H9 (cell line): ENCODE measurements around the gene WNT10A. TPM values are rescaled to one million over a fixed set of nuclear protein-coding genes. Genes with fewer than 3 reads are reported as not detected.
"Not testable (repeated sequence)": the region's sequence is repeated elsewhere in the genome, so short reads cannot be mapped to it uniquely, and the experiment has no call there.

Experiments used
- DNase-seq: peaks from one replicate; pipeline ENCODE4 v3.0.0-alpha.2; 2017
- H2AFZ ChIP-seq: one replicate; pipeline ENCODE4 v1.6.1; 2013; ENCODE audit warnings: mild to moderate bottlenecking, low read length, control low read depth, moderate library complexity
- H2AK5ac ChIP-seq: 2 replicates; pipeline ENCODE4 v1.6.1; 2013; ENCODE audit warnings: low read length, control low read depth, mixed read lengths; ENCODE audit not compliant: insufficient read length
- H2BK120ac ChIP-seq: one replicate; pipeline ENCODE4 v1.6.1; 2013; ENCODE audit warnings: low read depth, mild to moderate bottlenecking, low read length, control low read depth, inconsistent platforms; ENCODE audit not compliant: poor library complexity, severe bottlenecking
- H2BK12ac ChIP-seq: 2 replicates; pipeline ENCODE4 v1.6.1; 2013; ENCODE audit warnings: low read length, control low read depth, mixed read lengths, low read depth; ENCODE audit not compliant: insufficient read length
- H2BK15ac ChIP-seq: 2 replicates; pipeline ENCODE4 v1.6.1; 2013; ENCODE audit warnings: low read depth, low read length, control low read depth
- H2BK20ac ChIP-seq: one replicate; pipeline ENCODE4 v1.6.1; 2013; ENCODE audit warnings: low read depth, mild to moderate bottlenecking, low read length, control low read depth, inconsistent platforms; ENCODE audit not compliant: poor library complexity, severe bottlenecking
- H2BK5ac ChIP-seq: 2 replicates; pipeline ENCODE4 v1.6.1; 2013; ENCODE audit warnings: low read length, control low read depth, mixed read lengths; ENCODE audit not compliant: insufficient read length
- H3K14ac ChIP-seq: 2 replicates; pipeline ENCODE4 v1.6.1; 2013; ENCODE audit warnings: low read length, control low read depth; ENCODE audit not compliant: insufficient read depth
- H3K18ac ChIP-seq: 2 replicates; pipeline ENCODE4 v1.6.1; 2013; ENCODE audit warnings: low read depth, mild to moderate bottlenecking, mixed read lengths, low read length, control low read depth; ENCODE audit not compliant: insufficient read length
- H3K23ac ChIP-seq: 2 replicates; pipeline ENCODE4 v1.6.1; 2013; ENCODE audit warnings: low read length, control low read depth, mixed read lengths, low read depth; ENCODE audit not compliant: insufficient read length
- H3K23me2 ChIP-seq: 2 replicates; pipeline ENCODE4 v1.6.1; 2013; ENCODE audit warnings: low read depth, mild to moderate bottlenecking, mixed read lengths, low read length, control low read depth; ENCODE audit not compliant: insufficient read length, poor library complexity, severe bottlenecking
- H3K27ac ChIP-seq: 2 replicates; pipeline ENCODE4 v1.5.1; 2013; ENCODE audit warnings: low read length, control low read depth, mixed read lengths, low read depth; ENCODE audit not compliant: insufficient read length
- H3K27me3 ChIP-seq: 2 replicates; pipeline ENCODE4 v1.6.1; 2013; ENCODE audit warnings: low read length, control low read depth, inconsistent platforms; ENCODE audit not compliant: insufficient read depth
- H3K4ac ChIP-seq: 2 replicates; pipeline ENCODE4 v1.6.1; 2013; ENCODE audit warnings: low read depth, mild to moderate bottlenecking, control low read depth, inconsistent platforms, low read length, moderate library complexity
- H3K4me1 ChIP-seq: 2 replicates; pipeline ENCODE4 v1.6.1; 2013; ENCODE audit warnings: low read length, control low read depth, inconsistent platforms; ENCODE audit not compliant: insufficient read depth
- H3K4me2 ChIP-seq: 2 replicates; pipeline ENCODE4 v1.6.1; 2013; ENCODE audit warnings: low read length, control low read depth, mixed read lengths; ENCODE audit not compliant: insufficient read length, insufficient read depth
- H3K56ac ChIP-seq: 2 replicates; pipeline ENCODE4 v1.6.1; 2013; ENCODE audit warnings: low read depth, mild to moderate bottlenecking, mixed read lengths, low read length, control low read depth; ENCODE audit not compliant: insufficient read length
- H3K79me1 ChIP-seq: 2 replicates; pipeline ENCODE4 v1.6.1; 2013; ENCODE audit warnings: low read depth, mild to moderate bottlenecking, moderate library complexity, low read length, control low read depth, inconsistent platforms; ENCODE audit not compliant: insufficient read depth, poor library complexity, severe bottlenecking
- H3K79me2 ChIP-seq: 2 replicates; pipeline ENCODE4 v1.6.1; 2013; ENCODE audit warnings: low read length, control low read depth, inconsistent platforms; ENCODE audit not compliant: insufficient read depth
- H3K9ac ChIP-seq: 2 replicates; pipeline ENCODE4 v1.6.1; 2013; ENCODE audit warnings: low read length, control low read depth, mixed read lengths; ENCODE audit not compliant: insufficient read length; ENCODE audit errors: extremely low read depth
- H3K9me3 ChIP-seq: one replicate; pipeline ENCODE4 v1.6.1; 2013; ENCODE audit warnings: low read depth, low read length, inconsistent platforms; ENCODE audit not compliant: control insufficient read depth
- H3T11ph ChIP-seq: one replicate; pipeline ENCODE4 v1.6.1; 2013; ENCODE audit warnings: mild to moderate bottlenecking, low read length, control low read depth, inconsistent platforms
- H4K20me1 ChIP-seq: one replicate; pipeline ENCODE4 v1.6.1; 2013; ENCODE audit not compliant: control insufficient read depth, insufficient read length, insufficient read depth
- H4K5ac ChIP-seq: 2 replicates; pipeline ENCODE4 v1.6.1; 2013; ENCODE audit warnings: low read depth, mild to moderate bottlenecking, mixed read lengths, low read length, control low read depth; ENCODE audit not compliant: insufficient read length
- H4K8ac ChIP-seq: replicated peaks from 2 replicates; pipeline ENCODE4 v1.6.1; 2013; ENCODE audit warnings: low read length, control low read depth, mixed read lengths, low read depth; ENCODE audit not compliant: insufficient read length
- H4K91ac ChIP-seq: 2 replicates; pipeline ENCODE4 v1.6.1; 2013; ENCODE audit warnings: low read depth, mild to moderate bottlenecking, moderate library complexity, mixed read lengths, low read length, control low read depth; ENCODE audit not compliant: insufficient read length
- H3K27ac Mint-ChIP-seq, 3 experiments: 2 replicates in 2 of 3; 3 replicates in 1 of 3; pipeline ENCODE4 v1.8.0; 2020 to 2021; ENCODE audit warnings: mixed read lengths in 3 of 3, mild to moderate bottlenecking in 1 of 3, moderate library complexity in 1 of 3
- H3K27me3 Mint-ChIP-seq: 2 replicates; pipeline ENCODE4 v1.8.0; 2021; ENCODE audit warnings: low read depth, mild to moderate bottlenecking, moderate library complexity, mixed read lengths
- H3K36me3 Mint-ChIP-seq, 3 experiments: 2 replicates in 2 of 3; 3 replicates in 1 of 3; pipeline ENCODE4 v1.8.0; 2020 to 2021; ENCODE audit warnings: low read depth in 3 of 3, mixed read lengths in 3 of 3; ENCODE audit not compliant: insufficient read depth in 1 of 3
- H3K4me1 Mint-ChIP-seq, 2 experiments: 2 replicates each; pipeline ENCODE4 v1.8.0; 2020; ENCODE audit warnings: mixed read lengths in 2 of 2
- H3K4me3 Mint-ChIP-seq, 2 experiments: 2 replicates in 1 of 2; 3 replicates in 1 of 2; pipeline ENCODE4 v1.8.0; 2020 to 2021; ENCODE audit warnings: mild to moderate bottlenecking in 2 of 2, mixed read lengths in 2 of 2, moderate library complexity in 1 of 2
- H3K9me3 Mint-ChIP-seq, 2 experiments: 2 replicates in 1 of 2; 3 replicates in 1 of 2; pipeline ENCODE4 v1.8.0; 2020; ENCODE audit warnings: mild to moderate bottlenecking in 2 of 2, mixed read lengths in 2 of 2, moderate library complexity in 1 of 2
- WGBS: extraction: QIAGEN DNeasy Blood & Tissue Kit; methylation state at CpG from one replicate; pipeline ENCODE4 v1.1.7; 2013; ENCODE audit warnings: missing lambda C conversion rate, low lambda C conversion rate, mixed read lengths; ENCODE audit not compliant: insufficient read length; ENCODE audit errors: extremely low coverage; 5-methylcytosine and 5-hydroxymethylcytosine counted together
- total RNA-seq: library from RNA; stranded (reverse); gene quantifications from 2 replicates; pipeline ENCODE4 v1.2.1, GENCODE V29; 2021

The WNT10A gene
- total RNA-seq, 1 experiment from 2014 or later: not detected

GRCh38 chr2:218846963-218847362 lies 33.7 kb upstream of the WNT10A start:
- H4K20me1 ChIP-seq, H3K79me2 ChIP-seq, DNase-seq, H3K18ac ChIP-seq, H3T11ph ChIP-seq, H3K79me1 ChIP-seq, H3K56ac ChIP-seq, H3K14ac ChIP-seq, H3K27ac ChIP-seq, H3K23ac ChIP-seq, H3K4me1 Mint-ChIP-seq, H4K8ac ChIP-seq, H3K4ac ChIP-seq, H2AK5ac ChIP-seq, H2BK15ac ChIP-seq, H4K91ac ChIP-seq, H2AFZ ChIP-seq, H4K5ac ChIP-seq, H2BK5ac ChIP-seq, H3K27me3 ChIP-seq, H2BK20ac ChIP-seq, H2BK120ac ChIP-seq, H3K9me3 ChIP-seq, H3K4me1 ChIP-seq, H3K4me3 Mint-ChIP-seq, H2BK12ac ChIP-seq, H3K23me2 ChIP-seq, H3K9ac ChIP-seq, H3K36me3 Mint-ChIP-seq, H3K27ac Mint-ChIP-seq, H3K4me2 ChIP-seq: not testable (repeated sequence)
- H3K27me3 Mint-ChIP-seq: peaks cover 24% of the 10 kb centered on the region
- peaks cover 24 to 28% of the 10 kb centered on the region in 2 experiments for H3K9me3 Mint-ChIP-seq
- WGBS: no CpG with 5 or more reads among the region's 18 CpGs
